BJ (cell line): Measurements from ENCODE around the gene FCHSD2. TPM values are rescaled to one million over a fixed set of nuclear protein-coding genes. Genes with fewer than 3 reads are reported as not detected.

ENCODE experiments used
- CTCF ChIA-PET: fragments of 350-600 bp; formaldehyde crosslinking; extraction: SDS; loops from one replicate; lab custom pipeline; 2021; ENCODE audit warnings: antibody characterized with exemption, inconsistent platforms; lab: Yijun Ruan, JAX
- POLR2A ChIA-PET: fragments of 300-600 bp; sonication (Branson Sonifier 250); formaldehyde crosslinking; extraction: SDS; loops from one replicate; lab custom pipeline; 2021; ENCODE audit warnings: antibody characterized with exemption; lab: Charles Lee
- DNase-seq: peaks from one replicate; pipeline ENCODE4 v3.0.0-alpha.2; 2011; ENCODE audit warnings: low read depth
- H3K27me3 ChIP-seq: 2 replicates; pipeline ENCODE4 v1.6.0; 2011; ENCODE audit warnings: low read length; ENCODE audit not compliant: control insufficient read depth, insufficient read depth
- H3K36me3 ChIP-seq: 2 replicates; pipeline ENCODE4 v1.5.1; 2011; ENCODE audit warnings: low read length; ENCODE audit not compliant: control insufficient read depth, insufficient read depth
- H3K4me3 ChIP-seq: 2 replicates; pipeline ENCODE4 v1.5.1; 2011; ENCODE audit warnings: low read depth, mild to moderate bottlenecking, control low read depth, low read length
- polyA plus RNA-seq: library from polyadenylated mRNA; depleted of rRNA; stranded (reverse); fragments of >200 nt; gene quantifications from 2 replicates; pipeline ENCODE4 v1.2.3, GENCODE V29; 2011
- TF ChIP-seq, protein P1 (sequence below): IDR thresholded peaks from 2 replicates; pipeline ENCODE4 v1.5.1; 2011; ENCODE audit warnings: low read depth, mild to moderate bottlenecking, control low read depth, inconsistent platforms, low read length, moderate library complexity; ENCODE audit not compliant: insufficient read depth

FCHSD2 gene
- polyA plus RNA-seq, 1 experiment, result 24.9 TPM

DNA sequence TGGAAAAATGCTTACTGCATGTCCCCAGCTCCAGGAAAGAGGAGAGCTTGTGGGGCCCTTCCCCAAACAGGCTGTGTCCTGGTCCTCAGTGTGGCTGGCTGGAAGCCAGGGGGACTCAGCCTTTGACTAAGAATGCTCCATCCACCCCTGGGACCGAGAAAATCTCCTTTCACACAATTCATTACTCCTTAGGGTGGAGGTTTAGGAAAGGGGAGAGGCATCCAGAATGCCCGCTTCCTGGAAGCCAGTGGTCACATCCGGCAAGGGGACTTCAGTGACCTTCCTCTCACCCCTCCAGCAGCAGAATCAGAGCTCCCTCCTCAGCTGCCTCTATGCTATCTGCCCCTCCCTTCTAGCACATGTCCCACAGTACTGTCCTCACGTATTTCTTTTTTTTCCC lies 306.0 kb downstream of the FCHSD2 start:
- Histone ChIP-seq H3K27me3 (no peaks in the 10 kb centered on the region), H3K36me3 (peaks cover 10% of the 10 kb centered on the region), H3K4me3 (no peak overlapping the region)
- TF ChIP-seq, protein P1, sequence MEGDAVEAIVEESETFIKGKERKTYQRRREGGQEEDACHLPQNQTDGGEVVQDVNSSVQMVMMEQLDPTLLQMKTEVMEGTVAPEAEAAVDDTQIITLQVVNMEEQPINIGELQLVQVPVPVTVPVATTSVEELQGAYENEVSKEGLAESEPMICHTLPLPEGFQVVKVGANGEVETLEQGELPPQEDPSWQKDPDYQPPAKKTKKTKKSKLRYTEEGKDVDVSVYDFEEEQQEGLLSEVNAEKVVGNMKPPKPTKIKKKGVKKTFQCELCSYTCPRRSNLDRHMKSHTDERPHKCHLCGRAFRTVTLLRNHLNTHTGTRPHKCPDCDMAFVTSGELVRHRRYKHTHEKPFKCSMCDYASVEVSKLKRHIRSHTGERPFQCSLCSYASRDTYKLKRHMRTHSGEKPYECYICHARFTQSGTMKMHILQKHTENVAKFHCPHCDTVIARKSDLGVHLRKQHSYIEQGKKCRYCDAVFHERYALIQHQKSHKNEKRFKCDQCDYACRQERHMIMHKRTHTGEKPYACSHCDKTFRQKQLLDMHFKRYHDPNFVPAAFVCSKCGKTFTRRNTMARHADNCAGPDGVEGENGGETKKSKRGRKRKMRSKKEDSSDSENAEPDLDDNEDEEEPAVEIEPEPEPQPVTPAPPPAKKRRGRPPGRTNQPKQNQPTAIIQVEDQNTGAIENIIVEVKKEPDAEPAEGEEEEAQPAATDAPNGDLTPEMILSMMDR, result no peak
- DNase-seq, result no peak
- ChIA-PET POLR2A (interaction anchor here (0.6 to 0.7 kb wide), 2 partner anchors 9 to 105 kb away, joined by 4 to 12 read pairs; no protein-coding TSS in a partner anchor), CTCF (interaction anchor here (1.4 to 13.3 kb wide), 3 partner anchors 342 to 454 kb away, joined by 3 to 183 read pairs (median 4); no protein-coding TSS in a partner anchor)

DNA sequence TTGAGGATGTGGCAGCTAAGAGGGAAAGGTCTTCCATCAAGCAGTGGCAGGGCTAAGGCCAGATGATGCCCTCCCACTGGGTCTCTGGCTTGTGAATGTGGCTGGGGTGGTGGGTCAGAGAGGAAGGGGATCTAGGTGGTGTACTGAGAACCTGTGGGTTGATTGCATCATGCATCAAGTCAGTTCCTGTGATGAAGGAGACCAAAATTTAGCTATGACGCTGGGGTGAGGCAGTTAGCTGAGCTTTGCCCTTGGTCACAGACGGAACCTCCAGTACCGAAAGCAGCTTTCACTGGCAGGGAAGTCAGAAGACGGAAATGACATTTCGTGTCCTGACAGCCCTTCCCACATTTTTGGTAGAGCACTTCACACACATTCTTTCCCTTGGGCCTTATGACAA lies 307.2 kb downstream of the FCHSD2 start:
- ChIA-PET POLR2A (no interaction called here), CTCF (interaction anchor here (1.3 to 13.3 kb wide), 4 partner anchors 12 to 455 kb away, joined by 3 to 183 read pairs (median 4); no protein-coding TSS in a partner anchor)
- H3K27me3 ChIP-seq, result no peaks in the 10 kb centered on the region
- H3K36me3 ChIP-seq, result peaks cover 11% of the 10 kb centered on the region
- TF ChIP-seq, protein P1, result no peak
- no peak for DNase-seq
- no peak overlapping the region for H3K4me3 ChIP-seq

- TF ChIP-seq, protein P1, result no peak
- Histone ChIP-seq H3K4me3 (no peak overlapping the region), H3K36me3 (peaks cover 8% of the 10 kb centered on the region), H3K27me3 (no peaks in the 10 kb centered on the region)
- ChIA-PET CTCF (interaction anchor here (13.3 kb wide), 1 partner anchor 344 kb away, joined by 183 read pairs; no protein-coding TSS in a partner anchor), POLR2A (no interaction called here)
- DNase-seq, result no peak
These were observed 308.2 kb downstream of the FCHSD2 start for GRCh38 chr11:72833811-72834493.

GRCh38 chr11:72833083-72833733 lies 308.9 kb downstream of the FCHSD2 start:
- DNase-seq, result no peak
- ChIA-PET CTCF (interaction anchor here (2.1 to 13.3 kb wide), 5 partner anchors 20 to 351 kb away, joined by 10 to 183 read pairs (median 19); partner anchors contain the start of gene FCHSD2), POLR2A (no interaction called here)
- Histone ChIP-seq H3K4me3 (no peak overlapping the region), H3K36me3 (peaks cover 6% of the 10 kb centered on the region), H3K27me3 (no peaks in the 10 kb centered on the region)
- TF ChIP-seq, protein P1, result no peak
